ENCODE measurements around the gene LRRC56.

Gene LRRC56

DNA sequence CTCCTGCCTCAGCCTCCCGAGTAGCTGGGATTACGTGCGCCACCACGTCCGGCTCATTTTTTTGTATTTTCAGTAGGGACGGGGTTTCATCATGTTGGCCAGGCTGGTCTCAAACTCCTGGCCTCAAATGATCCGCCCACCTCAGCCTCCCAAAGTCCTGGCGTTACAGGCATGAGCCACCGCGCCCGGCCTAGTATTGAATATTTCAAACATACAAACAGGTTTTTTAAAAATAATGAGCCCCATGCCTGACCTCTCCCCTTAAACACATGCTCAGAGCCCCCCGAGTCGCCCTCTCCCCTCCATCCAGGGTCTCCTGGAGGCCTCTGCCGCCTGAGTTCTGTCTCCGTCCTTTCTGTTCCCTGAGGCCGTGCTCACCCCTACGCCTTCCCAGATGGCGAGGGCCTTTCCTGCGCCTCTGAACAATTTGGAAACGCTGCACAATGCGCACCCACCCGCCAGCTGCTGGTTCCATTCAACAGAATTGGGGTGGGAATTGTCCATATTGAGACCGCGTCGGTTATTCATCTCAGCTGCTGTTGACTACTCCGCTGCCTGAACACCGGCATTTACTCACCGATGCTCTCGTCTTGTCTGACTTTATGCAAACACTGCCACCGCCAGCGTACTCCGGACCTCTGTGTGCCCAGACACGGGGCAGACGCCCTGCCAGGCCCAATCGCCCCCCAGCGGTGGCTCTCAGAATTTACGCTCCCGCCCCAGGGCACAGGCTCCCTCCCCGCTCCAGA, 16.7 kb upstream of the LRRC56 start:
- DNase-seq (ENCODE audit: low read depth in 2 of 2): no peak

GRCh38 chr11:521177-521688, 16.1 kb upstream of the LRRC56 start:
- DNase-seq (ENCODE audit: low read depth in 2 of 2): no peak

GRCh38 chr11:526192-526591, 11.1 kb upstream of the LRRC56 start:
- no peak for DNase-seq (ENCODE audit: low read depth in 2 of 2)

GRCh38 chr11:528166-528814, 9.0 kb upstream of the LRRC56 start:
- no peak for DNase-seq (ENCODE audit: low read depth in 2 of 2)

DNA sequence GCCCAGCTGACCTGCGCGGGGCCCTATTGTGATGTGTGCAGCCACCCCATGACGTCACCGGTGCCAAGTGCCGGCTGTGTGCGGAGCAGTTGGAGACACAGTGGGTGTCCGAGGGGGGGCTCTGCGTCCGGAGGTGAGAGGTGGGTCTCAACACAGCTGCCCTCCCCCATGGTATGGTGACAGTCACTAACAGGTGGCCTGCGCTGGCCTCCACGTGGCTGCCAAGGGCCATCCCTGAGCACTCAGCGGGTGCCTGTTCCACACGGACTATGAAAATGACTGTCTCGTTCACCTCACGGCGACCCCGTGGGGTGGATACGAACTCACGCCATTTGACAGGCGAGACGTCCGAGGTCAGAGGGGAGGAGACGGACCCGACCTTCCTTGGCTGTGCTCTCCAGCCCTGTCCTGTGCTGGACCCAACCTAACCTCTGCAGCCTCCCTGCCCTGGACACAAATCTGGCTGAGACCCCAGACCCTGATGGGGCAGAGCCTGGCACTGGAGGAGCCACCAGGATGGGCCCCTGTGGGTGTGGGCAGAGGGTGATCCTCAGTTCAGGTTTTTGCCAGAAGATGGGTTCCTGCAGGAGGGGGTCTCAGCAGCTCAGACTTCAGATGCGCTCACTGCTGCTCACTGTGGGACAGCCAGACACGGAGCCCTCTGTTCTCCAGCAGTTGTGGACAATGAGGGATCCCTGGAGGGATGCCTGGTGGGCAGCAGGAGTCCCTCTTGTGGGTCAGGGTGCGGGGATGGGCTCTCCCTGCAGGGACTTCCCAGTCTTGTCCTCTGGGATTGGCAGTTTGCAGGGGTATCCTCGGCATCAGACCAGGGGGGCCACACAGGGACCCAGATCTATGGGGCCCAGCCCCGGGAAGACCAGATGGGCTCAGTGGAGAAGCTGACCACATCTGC, 8.3 kb upstream of the LRRC56 start:
- DNase-seq (ENCODE audit: low read depth in 2 of 2): no peak

- no peak for DNase-seq (ENCODE audit: low read depth in 2 of 2)
Measured at GRCh38 chr11:529728-530411, 7.5 kb upstream of the LRRC56 start.

DNA sequence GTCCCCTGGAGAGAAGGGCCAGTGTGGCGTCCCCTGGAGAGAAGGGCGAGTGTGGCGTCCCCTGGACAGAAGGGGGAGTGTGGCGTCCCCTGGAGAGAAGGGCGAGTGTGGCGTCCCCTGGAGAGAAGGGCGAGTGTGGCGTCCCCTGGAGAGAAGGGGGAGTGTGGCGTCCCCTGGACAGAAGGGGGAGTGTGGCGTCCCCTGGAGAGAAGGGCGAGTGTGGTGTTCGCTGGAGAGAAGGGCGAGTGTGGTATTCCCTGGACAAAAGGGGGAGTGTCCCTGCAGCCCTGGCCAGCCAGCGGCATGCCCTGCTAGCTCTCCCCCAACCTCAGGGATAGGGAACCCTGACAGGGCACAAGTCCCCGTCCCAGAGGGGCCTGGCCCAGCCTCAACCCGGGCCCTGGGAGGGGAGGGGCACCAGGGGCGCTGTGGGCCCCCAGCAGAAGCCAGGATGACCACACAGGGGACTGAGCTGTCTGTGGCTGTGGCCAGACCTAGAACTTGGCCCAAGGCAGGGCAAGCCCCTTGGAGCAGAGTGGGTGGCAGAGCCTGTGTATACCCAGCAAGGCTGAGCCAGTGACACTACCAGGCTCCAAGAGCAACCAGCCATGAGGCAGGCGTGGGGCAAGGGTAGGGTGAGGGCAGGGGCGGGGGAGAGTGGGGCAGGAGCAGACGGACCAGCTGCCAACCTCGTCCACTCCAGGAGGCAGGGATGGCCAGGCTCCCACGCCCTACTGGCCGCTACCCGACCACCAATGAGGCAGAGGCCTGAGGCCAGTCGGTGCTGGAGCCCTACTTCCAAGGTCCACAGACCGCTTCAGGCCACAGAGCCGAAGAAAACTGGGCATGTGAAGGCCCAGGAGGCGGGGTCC, 6.1 kb upstream of the LRRC56 start:
- no peak for DNase-seq (ENCODE audit: low read depth in 2 of 2)

- DNase-seq (ENCODE audit: low read depth in 2 of 2): no peak
Measured at GRCh38 chr11:531919-532526, 5.3 kb upstream of the LRRC56 start.

DNA sequence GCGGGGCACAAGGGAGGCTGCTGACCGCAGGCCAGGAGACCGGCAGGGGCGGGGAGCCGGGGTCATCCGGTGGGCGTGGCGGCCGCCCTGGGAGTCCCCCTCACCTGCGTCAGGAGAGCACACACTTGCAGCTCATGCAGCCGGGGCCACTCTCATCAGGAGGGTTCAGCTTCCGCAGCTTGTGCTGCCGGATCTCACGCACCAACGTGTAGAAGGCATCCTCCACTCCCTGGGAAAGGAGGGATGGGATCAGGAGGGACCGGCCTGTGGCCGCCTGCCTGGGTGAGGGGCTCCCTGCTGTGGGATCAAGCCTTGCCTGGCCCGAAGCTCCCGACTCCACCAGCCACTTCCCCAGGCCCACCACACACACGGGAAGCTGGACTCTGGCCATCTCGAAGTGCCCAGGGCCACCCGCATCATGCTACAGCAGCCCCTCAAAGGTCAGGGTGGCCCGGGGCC, 4.8 kb upstream of the LRRC56 start:
- no peak for DNase-seq (ENCODE audit: low read depth in 2 of 2)

GRCh38 chr11:532986-533585, 4.2 kb upstream of the LRRC56 start:
- no peak for DNase-seq (ENCODE audit: low read depth in 2 of 2)

- DNase-seq (ENCODE audit: low read depth in 2 of 2): no peak
Measured at GRCh38 chr11:533586-534395, 3.5 kb upstream of the LRRC56 start.

DNA sequence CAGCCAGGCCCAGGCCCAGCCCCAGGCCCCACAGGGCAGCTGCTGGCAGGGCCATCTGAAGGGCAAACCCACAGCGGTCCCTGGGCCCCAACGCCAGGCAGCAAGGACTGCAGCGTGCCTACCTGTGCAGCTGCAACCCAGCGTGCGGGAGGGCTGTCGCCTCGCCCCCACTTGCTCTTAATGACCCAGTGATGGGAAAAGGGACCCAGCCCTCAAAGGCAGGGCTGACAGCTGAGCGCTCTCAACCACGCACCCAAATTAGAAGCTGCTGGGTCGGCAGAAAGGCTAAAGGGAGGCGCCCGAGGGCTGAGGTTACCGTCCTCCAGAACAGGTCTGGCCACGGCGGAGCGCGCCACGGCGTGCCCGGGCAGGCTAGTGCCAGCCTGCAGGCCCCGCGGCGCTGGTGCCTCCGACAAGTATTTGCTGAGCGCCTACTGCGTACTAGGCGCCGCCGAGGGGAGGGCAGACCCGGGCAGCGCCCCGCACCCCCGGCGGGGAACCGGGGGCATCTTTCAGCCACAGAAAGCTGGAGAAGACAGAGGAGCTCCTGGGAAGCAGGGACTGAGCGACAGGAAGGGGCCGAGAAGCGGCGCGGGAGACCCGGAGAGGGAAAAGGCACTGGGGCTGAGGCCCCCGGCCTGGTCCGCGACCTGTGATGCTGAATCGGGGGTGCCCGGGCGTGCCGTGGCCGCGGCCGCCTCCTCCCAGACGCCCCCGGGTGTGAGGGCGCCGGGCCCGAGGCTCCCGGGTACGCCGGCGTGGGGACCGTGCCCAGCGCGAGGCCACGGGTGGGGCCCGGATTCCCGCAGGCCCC, 2.7 kb upstream of the LRRC56 start:
- no peak for DNase-seq (ENCODE audit: low read depth in 2 of 2)

- DNase-seq (ENCODE audit: low read depth in 2 of 2): no peak
Measured at GRCh38 chr11:535210-535518, 2.2 kb upstream of the LRRC56 start.

DNA sequence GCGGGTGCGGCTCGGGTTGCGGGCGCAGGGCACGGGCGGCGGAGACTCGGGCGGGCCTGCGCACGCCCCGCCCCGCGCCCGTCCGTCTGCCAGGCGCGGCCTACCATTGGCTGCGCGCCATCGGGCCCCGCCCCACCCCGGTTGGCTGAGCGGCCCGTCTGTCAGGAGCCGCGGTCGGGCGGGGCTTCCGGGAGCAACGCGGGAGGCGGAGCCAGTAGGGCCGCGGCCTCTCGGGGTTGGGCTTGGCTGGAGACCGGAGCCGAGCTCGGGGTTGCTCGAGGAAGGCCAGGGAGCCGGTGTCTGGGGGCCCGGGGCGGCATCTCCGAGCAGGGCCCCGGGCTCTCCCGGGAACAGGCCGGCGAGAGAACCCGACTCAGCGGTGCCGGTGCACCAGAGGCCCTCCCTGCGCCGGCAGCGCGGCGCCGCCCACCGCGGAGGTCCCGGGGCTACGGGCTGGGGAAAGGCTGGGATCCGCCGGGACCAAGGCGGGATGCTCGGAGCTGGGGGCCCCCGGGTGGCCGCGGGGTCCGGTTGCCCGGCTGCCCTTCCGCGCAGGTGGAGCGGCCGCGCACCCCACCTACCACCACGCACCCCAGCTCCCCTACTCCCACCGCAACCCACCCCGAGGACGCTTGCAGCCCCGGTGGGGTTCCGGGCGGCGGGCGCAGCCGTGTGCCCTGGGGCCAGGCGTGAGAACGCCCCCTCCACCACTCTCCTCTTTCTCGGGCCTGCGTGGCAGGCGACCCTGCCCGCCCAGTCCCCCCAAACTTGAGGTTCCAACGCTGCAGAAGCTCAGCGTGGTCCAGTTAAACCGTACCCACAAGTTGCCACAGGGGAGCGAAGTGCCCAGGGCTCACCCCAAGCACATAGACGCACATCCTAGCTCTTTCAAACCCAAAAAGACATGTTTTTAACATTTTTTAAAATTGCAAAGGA, 1.5 kb upstream of the LRRC56 start, which contains the start of gene HRAS:
HRAS (minus strand) TSS at position 58 of the 936 bp plus-strand sequence.
- peak; percentile 86 to 89 for DNase-seq (ENCODE audit: low read depth in 2 of 2)

DNA sequence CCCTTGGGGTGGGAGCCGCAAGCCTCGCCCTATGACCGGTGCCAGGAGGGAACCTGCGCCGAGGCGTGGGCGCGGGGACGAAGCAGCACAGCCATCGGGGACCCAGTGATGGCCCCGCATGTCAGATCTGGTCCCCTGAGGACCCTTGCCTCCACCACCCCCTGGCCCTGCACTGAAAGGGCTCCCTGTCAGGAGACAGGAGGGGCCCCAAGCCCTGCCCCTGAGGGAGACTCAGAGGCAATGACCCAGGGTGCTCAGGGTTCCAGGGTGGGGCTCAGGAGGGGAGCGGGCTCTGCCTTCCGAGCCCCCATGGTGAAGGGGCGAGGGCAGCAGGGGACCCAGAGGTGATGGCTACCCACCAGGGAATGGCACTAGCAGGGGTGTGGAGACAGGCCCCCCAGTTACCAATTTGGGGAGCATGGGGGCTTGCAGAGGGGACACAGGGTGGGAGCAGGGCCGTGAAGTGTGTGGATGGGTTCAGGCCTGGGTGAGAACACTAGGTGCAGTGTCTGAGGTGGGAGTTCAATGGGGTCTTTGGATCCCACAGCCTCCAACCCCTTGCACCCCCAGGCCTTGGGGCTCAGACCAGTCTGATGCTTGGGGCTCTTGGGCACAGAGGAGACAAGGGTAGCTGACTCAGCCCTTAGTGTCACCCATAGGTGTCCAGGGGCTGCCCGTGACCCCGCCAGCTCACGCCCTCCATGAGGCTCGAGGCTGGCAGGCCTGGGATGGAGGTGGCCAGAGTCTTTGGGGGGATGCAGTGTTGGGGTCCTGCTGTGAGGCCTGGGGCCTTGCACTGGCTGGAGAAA, 499 bp downstream of the LRRC56 start:
- no peak for DNase-seq (ENCODE audit: low read depth in 2 of 2)

DNA sequence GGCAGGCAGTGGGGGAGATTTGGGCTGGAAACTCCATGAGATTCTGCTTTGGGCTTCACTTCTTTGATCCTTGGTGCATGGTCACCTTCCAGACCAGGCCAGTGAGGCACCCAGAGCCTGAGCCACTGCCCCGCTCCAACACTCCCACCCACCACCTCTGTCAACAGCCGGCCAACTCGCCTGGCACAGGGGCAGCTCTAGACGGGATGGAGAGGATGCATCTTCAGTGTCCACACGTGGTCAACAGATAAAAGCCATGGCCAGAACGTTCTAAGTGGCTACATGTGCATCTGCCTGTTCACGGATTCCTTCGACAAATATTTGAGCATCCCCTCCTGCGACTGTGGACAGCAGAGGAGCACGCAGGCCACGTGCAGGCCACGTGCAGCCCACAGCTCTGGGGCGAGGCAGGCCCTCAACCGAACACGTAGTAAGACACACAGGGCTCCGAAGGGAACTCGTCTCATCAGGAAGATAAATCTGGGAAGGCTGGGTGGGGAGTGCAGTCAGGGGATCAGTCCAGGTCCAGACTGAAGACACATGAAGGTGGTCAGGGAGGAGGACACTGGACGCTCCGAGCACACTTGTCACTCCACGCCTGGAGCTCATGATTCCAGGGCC, 1.2 kb downstream of the LRRC56 start:
- no peak for DNase-seq (ENCODE audit: low read depth in 2 of 2)
